Putamen (tissue), 1 donor: Measurements from ENCODE around the gene NCOA7.
"Not testable (repeated sequence)": the region's sequence is repeated elsewhere in the genome, so short reads cannot be mapped to it uniquely, and the experiment has no call there.

Experiments
- DNase-seq: peaks from one replicate; pipeline ENCODE4 v3.0.0-alpha.2; 2016; ENCODE audit warnings: low spot score

NCOA7 gene

GRCh38 chr6:125753218-125753936 lies 37.4 kb upstream of the NCOA7 start:
- no peak for DNase-seq

GRCh38 chr6:125753937-125754259 lies 36.9 kb upstream of the NCOA7 start:
- DNase-seq: no peak

- DNase-seq: no peak
Measured at GRCh38 chr6:125754566-125754965, 36.2 kb upstream of the NCOA7 start.

- DNase-seq: no peak
Measured at GRCh38 chr6:125759184-125759902, 31.4 kb upstream of the NCOA7 start.

GRCh38 chr6:125759959-125760457 lies 30.8 kb upstream of the NCOA7 start:
- DNase-seq: no peak

GRCh38 chr6:125764121-125764671 lies 26.6 kb upstream of the NCOA7 start:
- DNase-seq: no peak

GRCh38 chr6:125765944-125766343 lies 24.8 kb upstream of the NCOA7 start:
- DNase-seq: peak; percentile 58

GRCh38 chr6:125766641-125767040 lies 24.1 kb upstream of the NCOA7 start:
- no peak for DNase-seq

GRCh38 chr6:125769147-125769783 lies 21.5 kb upstream of the NCOA7 start:
- DNase-seq: no peak

GRCh38 chr6:125773387-125774341 lies 17.1 kb upstream of the NCOA7 start:
- DNase-seq: no peak

GRCh38 chr6:125776107-125776826 lies 14.5 kb upstream of the NCOA7 start:
- DNase-seq: not testable (repeated sequence)

GRCh38 chr6:125779924-125780539 lies 10.7 kb upstream of the NCOA7 start:
- DNase-seq: peak; percentile 95

GRCh38 chr6:125780540-125781313 lies 10.0 kb upstream of the NCOA7 start:
- peak; percentile 72 for DNase-seq

- DNase-seq: peak; percentile 42
Measured at GRCh38 chr6:125781314-125781868, 9.4 kb upstream of the NCOA7 start.

GRCh38 chr6:125784365-125784764 lies 6.4 kb upstream of the NCOA7 start:
- no peak for DNase-seq

GRCh38 chr6:125787791-125788190 lies 3.0 kb upstream of the NCOA7 start:
- DNase-seq: no peak

GRCh38 chr6:125789167-125789566 lies 1.6 kb upstream of the NCOA7 start:
- no peak for DNase-seq

- peak; percentile 77 for DNase-seq
Measured at GRCh38 chr6:125789576-125790357, 993 bp upstream of the NCOA7 start.
